ENCODE results near the gene CACNG4.

DNA sequence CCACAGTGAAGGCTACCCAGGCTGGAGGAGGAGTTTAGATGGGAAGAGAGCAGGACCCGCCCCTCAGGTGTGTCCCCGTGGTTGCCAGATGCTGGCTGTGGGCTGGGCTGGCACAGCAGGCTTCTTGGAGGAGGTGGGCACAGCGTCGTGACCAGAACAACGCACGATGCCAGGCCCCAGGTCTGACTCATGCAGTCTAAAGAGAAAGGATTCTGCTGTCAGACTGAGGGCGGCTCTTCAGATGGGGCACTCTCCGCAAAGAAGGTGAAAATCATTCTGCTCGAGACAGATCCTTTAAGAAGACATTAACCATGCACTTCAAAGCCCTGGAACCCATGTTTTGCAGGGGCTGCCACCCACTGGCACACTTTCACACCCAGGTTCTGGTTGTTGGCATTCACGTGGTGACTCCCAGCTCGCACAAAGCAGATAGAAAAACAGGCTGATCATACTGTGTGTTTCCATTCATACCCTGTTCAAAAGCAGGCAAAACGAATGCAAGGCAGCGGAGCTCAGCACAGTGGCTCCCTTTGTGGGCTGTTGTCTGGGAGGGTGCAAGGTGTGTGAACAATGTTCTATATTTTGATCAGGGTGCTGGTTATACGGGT lies 19.0 kb downstream of the CACNG4 start:
- TF ChIP-seq, protein P1, sequence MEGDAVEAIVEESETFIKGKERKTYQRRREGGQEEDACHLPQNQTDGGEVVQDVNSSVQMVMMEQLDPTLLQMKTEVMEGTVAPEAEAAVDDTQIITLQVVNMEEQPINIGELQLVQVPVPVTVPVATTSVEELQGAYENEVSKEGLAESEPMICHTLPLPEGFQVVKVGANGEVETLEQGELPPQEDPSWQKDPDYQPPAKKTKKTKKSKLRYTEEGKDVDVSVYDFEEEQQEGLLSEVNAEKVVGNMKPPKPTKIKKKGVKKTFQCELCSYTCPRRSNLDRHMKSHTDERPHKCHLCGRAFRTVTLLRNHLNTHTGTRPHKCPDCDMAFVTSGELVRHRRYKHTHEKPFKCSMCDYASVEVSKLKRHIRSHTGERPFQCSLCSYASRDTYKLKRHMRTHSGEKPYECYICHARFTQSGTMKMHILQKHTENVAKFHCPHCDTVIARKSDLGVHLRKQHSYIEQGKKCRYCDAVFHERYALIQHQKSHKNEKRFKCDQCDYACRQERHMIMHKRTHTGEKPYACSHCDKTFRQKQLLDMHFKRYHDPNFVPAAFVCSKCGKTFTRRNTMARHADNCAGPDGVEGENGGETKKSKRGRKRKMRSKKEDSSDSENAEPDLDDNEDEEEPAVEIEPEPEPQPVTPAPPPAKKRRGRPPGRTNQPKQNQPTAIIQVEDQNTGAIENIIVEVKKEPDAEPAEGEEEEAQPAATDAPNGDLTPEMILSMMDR (conservative IDR thresholded peaks at IDR 0.05; ENCODE audit: low read depth, low read length): no peak
- TF ChIP-seq FOS (IDR thresholded peaks at IDR 0.05; ENCODE audit: low read depth, low read length): no peak
- no peak for TF ChIP-seq CEBPB (IDR thresholded peaks at IDR 0.05; ENCODE audit: low read depth, low read length)
- no peak for TF ChIP-seq POLR2A (IDR thresholded peaks at IDR 0.05; ENCODE audit: low read depth, low read length)
- no peak for TF ChIP-seq SMC3 (IDR thresholded peaks at IDR 0.05; ENCODE audit: low read depth, low read length)
- TF ChIP-seq CHD1 (IDR thresholded peaks at IDR 0.05; ENCODE audit: low read depth, low read length): no peak
- TF ChIP-seq RAD21 (IDR thresholded peaks at IDR 0.05; ENCODE audit: low read length): no peak
- no peak for TF ChIP-seq RCOR1 (IDR thresholded peaks at IDR 0.05; ENCODE audit: insufficient replicate concordance, low read length)
- TF ChIP-seq, protein P2, sequence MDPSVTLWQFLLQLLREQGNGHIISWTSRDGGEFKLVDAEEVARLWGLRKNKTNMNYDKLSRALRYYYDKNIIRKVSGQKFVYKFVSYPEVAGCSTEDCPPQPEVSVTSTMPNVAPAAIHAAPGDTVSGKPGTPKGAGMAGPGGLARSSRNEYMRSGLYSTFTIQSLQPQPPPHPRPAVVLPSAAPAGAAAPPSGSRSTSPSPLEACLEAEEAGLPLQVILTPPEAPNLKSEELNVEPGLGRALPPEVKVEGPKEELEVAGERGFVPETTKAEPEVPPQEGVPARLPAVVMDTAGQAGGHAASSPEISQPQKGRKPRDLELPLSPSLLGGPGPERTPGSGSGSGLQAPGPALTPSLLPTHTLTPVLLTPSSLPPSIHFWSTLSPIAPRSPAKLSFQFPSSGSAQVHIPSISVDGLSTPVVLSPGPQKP (IDR thresholded peaks at IDR 0.05; ENCODE audit: borderline replicate concordance, low read depth, low read length): no peak
- TF ChIP-seq MXI1 (IDR thresholded peaks at IDR 0.05; ENCODE audit: borderline replicate concordance, low read depth, low read length): no peak
- TF ChIP-seq BHLHE40 (IDR thresholded peaks at IDR 0.05; ENCODE audit: low read depth, low read length): no peak
- no peak for TF ChIP-seq MAFK (IDR thresholded peaks at IDR 0.05; ENCODE audit: low read depth, low read length)
- TF ChIP-seq USF2 (IDR thresholded peaks at IDR 0.05; ENCODE audit: low read depth, low read length): no peak

Measured in IMR-90 (cell line).